Pancreas (tissue), 10 donors: ENCODE results near the gene PSAT1. TPM values are rescaled to one million over a fixed set of nuclear protein-coding genes. Genes with fewer than 3 reads are reported as not detected.
A peak's percentile ranks its signal among the peaks of the same experiment; 100 is the strongest.

Experiments
- ATAC-seq, 4 donors: fragments of 200-7000 bp; cut with Tn5 transposase; one replicate each; pipeline versions ENCODE4 v1.8.0 to v1.9.1; 2020; ENCODE audit warnings: mild to moderate bottlenecking in 4 of 4, moderate library complexity in 4 of 4
- DNase-seq, 6 donors: peaks; one replicate each; pipeline ENCODE4 v3.0.0-alpha.2; 2020
- FAIRE-seq: peaks from 2 replicates; lab custom pipeline; 2012; peaks lifted over from hg19 to GRCh38; lab: Jason Lieb, UNC
- H3K27ac ChIP-seq, 4 donors: fragments of 200-600 bp; sonication (generic); 1 replicate in 3 of 4; 2 replicates in 1 of 4; pipeline versions ENCODE4 v1.5.0 to v1.8.0; 2020
- H3K27me3 ChIP-seq, 4 donors: fragments of 200-600 bp; one replicate each; pipeline ENCODE4 v1.8.0; 2021
- H3K36me3 ChIP-seq, 3 donors: fragments of 200-600 bp; sonication (generic) in 1 of 3; one replicate each; pipeline versions ENCODE4 v1.5.0 to v1.8.0; 2020 to 2021
- H3K4me1 ChIP-seq, 3 donors: fragments of 200-600 bp; one replicate each; pipeline ENCODE4 v1.8.0; 2021
- H3K4me3 ChIP-seq, 4 donors: fragments of 200-600 bp; sonication (generic) in 2 of 4; one replicate each; pipeline versions ENCODE4 v1.5.0 to v1.8.0; 2020 to 2021
- H3K9me3 ChIP-seq, 4 donors: fragments of 200-600 bp; one replicate each; pipeline ENCODE4 v1.8.0; 2021
- CTCF ChIP-seq, 4 donors: fragments of 200-600 bp; sonication (generic) in 3 of 4; IDR thresholded peaks; one replicate each; pipeline versions ENCODE4 v1.5.0 to v1.8.0; 2021; ENCODE audit warnings: antibody characterized with exemption in 4 of 4
- WGBS, 2 donors: extraction: QIAGEN DNeasy Blood & Tissue Kit; methylation state at CpG; one replicate each; pipeline ENCODE4 v1.1.7; 2013; 5-methylcytosine and 5-hydroxymethylcytosine counted together
- intact Hi-C, 3 donors: fragments of 100-400 bp; cut with DNase I; formaldehyde crosslinking; loops; one replicate each; pipeline versions ENCODE4 v1.11.1 to v1.14.2; 2022
- polyA plus RNA-seq, 2 donors: library from polyadenylated mRNA; stranded (reverse); fragments of 200-250 nt; gene quantifications; one replicate each; pipeline ENCODE4 v1.2.3, GENCODE V29; 2013
- total RNA-seq, 6 donors: library from RNA; stranded (reverse); fragmentation: NEBNext Ultra II Directional in 4 of 6; extraction: Animal tissue kit (Norgen Biotek cat#: 25700) in 4 of 6; gene quantifications; one replicate each; pipeline versions ENCODE4 v1.2.1 to v1.2.4, GENCODE V29; 2021 to 2023
- donor health status: healthy with polysubstance abuse.
- donor health status: DM: no; HTN: no; CAD: no; lungs with moderate emphysema.
- donor health status: DM: no; HTN: no; CAD: no.
- donor health status: control.
- donor health status: control.
- donor health status: Bipolar disorder and iron deficiency.
- donor health status: DM: yes; HTN: yes; CAD: no.
- donor health status: DM: no; HTN: no; CAD: no.
- donor health status: DM: no; HTN: no; CAD: no.
- donor health status: DM: yes; HTN: yes; CAD: no.

PSAT1 gene
- total and polyA plus RNA-seq, 8 donors: 9.0 to 189 (median 23.9) TPM

GRCh38 chr9:78356634-78357033, 59.7 kb downstream of the PSAT1 start:
- Histone ChIP-seq H3K9me3 (no peaks in the 10 kb centered on the region), H3K36me3 (no peaks in the 10 kb centered on the region), H3K27ac (no peak overlapping the region), H3K4me1 (no peaks in the 10 kb centered on the region), H3K4me3 (no peak overlapping the region), H3K27me3 (no peaks in the 10 kb centered on the region)
- FAIRE-seq (no peak), ATAC-seq (no peak), DNase-seq (no peak)
- no peak for TF ChIP-seq CTCF (IDR thresholded peaks at IDR 0.05)
- intact Hi-C loops: no loop called here
- 52 to 81% methylated on average over 4 of the region's 4 CpGs for WGBS, 2 donors

GRCh38 chr9:78357165-78357873, 60.4 kb downstream of the PSAT1 start:
- Histone ChIP-seq H3K9me3 (no peaks in the 10 kb centered on the region), H3K36me3 (no peaks in the 10 kb centered on the region), H3K27me3 (no peaks in the 10 kb centered on the region), H3K4me1 (no peaks in the 10 kb centered on the region), H3K4me3 (no peak overlapping the region), H3K27ac (no peak overlapping the region)
- ATAC-seq (no peak), DNase-seq (peak in 1 of 6 donors; percentile 66), FAIRE-seq (no peak)
- 93% methylated on average over 23 of the region's 23 CpGs for WGBS, 2 donors
- no peak for TF ChIP-seq CTCF (IDR thresholded peaks at IDR 0.05)
- intact Hi-C loops: no loop called here

GRCh38 chr9:78358329-78359051, 61.6 kb downstream of the PSAT1 start:
- TF ChIP-seq CTCF (IDR thresholded peaks at IDR 0.05): no peak
- Histone ChIP-seq H3K36me3 (no peaks in the 10 kb centered on the region), H3K27ac (no peak overlapping the region), H3K4me3 (no peak overlapping the region), H3K27me3 (no peaks in the 10 kb centered on the region), H3K9me3 (no peaks in the 10 kb centered on the region), H3K4me1 (no peaks in the 10 kb centered on the region)
- intact Hi-C loops: no loop called here
- 92 to 96% methylated on average over 17 of the region's 17 CpGs for WGBS, 2 donors
- FAIRE-seq: no peak
- ATAC-seq: no peak
- DNase-seq: peak in 1 of 6 donors; percentile 58

- no peak for FAIRE-seq
These were observed 66.3 kb downstream of the PSAT1 start for GRCh38 chr9:78363221-78363620.

More at GRCh38 chr9:78363221-78363620, 66.3 kb downstream of the PSAT1 start:
- H3K4me1 ChIP-seq: no peaks in the 10 kb centered on the region
- H3K36me3 ChIP-seq: no peaks in the 10 kb centered on the region
- no peak overlapping the region for H3K27ac ChIP-seq
- TF ChIP-seq CTCF (IDR thresholded peaks at IDR 0.05): no peak
- no peak overlapping the region for H3K4me3 ChIP-seq
- intact Hi-C loops: no loop called here
- ATAC-seq (no peak), DNase-seq (no peak)
- no peaks in the 10 kb centered on the region for H3K27me3 ChIP-seq
- H3K9me3 ChIP-seq: no peaks in the 10 kb centered on the region
- WGBS, 2 donors: 78 to 82% methylated on average over 3 of the region's 3 CpGs
